HG03378 (cell line): ENCODE measurements around the gene GNB1.

ENCODE experiments used
- ATAC-seq: cut with Tn5 transposase; IDR thresholded peaks from one replicate; pipeline ENCODE4 v1.9.1; 2021; ENCODE audit warnings: mild to moderate bottlenecking, moderate library complexity; ENCODE audit not compliant: unreplicated experiment

The GNB1 gene

GRCh38 chr1:1786836-1787605, 103.9 kb downstream of the GNB1 start:
- no peak for ATAC-seq

DNA sequence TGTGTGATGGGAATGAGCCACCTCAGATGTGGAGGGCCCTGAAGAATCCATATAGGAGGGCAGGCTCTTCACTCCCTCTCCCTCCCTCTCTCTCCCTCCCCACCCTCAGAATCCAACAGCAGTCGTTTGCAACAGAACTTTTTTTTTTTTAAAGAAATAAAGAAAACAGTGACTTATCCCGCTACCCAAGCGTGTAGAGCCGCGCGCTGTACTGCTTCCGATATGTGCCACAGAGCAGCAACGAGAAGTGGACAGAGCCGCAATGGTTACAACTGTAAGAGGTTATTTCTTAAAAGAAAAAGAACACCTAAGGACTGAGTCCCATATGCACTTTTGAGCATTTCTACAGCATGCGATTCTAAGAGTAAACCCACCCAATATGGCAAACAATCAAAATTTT, 105.2 kb downstream of the GNB1 start:
- no peak for ATAC-seq

DNA sequence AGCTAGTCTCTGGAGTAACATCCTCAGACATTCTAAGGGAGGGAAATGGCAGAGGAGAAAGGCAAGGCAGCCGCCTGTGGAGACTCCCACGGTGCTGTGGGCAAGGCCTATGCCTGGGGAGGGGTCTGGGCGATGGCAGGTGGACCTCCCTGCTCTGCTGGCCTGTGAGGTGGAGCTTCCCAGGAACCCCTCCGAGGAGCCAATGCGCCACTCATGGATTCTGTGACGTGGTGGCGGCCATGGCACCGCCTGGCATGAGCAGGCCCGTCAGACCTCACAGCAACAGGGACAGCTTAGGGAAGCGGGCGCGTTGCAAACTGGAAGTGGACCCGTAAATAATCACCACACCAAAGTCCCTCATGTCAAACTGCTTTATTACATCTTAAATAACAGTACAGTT, 106.0 kb downstream of the GNB1 start:
- no peak for ATAC-seq

- no peak for ATAC-seq
Measured at GRCh38 chr1:1783320-1783719, 107.6 kb downstream of the GNB1 start.

DNA sequence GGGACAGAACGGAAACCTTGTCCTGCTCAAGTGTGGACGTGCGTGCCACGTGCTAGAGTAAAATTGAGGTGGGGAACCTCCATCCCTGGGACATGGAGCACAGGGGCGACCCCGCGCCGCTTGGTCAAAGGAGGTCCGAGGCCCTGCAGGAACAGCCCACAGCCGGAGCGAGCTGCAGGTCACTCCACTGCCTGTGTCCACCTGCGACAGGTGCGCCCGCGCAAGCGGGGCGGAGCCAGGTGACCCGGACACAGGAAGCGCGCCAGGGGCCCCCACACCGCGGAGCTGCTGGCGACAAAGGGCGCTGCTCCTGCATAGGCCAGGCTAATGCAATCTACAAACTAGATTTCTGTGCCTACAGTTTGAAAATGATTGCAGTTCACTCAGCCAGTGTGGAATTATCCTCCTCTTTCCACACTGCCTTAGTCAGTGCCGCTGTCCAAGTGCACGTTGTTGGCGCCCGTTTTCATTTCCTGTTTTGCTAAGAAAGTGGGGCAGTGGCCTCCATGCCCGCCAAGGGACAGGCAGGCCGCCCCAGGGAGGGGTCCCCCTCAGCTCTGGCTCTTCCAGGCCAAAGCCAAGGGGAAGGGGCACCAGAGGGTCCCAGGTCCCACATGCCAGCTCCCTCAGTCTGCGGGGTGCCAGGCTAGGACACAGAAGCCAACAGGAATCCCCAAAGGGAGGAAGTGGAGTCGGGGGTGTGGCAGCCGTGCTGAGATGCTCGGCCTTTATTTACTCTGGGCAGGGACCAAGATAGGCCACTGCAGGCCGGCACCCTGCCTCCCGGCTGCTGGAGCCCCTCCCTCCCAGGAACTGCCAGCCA, 108.3 kb downstream of the GNB1 start:
- ATAC-seq: no peak

DNA sequence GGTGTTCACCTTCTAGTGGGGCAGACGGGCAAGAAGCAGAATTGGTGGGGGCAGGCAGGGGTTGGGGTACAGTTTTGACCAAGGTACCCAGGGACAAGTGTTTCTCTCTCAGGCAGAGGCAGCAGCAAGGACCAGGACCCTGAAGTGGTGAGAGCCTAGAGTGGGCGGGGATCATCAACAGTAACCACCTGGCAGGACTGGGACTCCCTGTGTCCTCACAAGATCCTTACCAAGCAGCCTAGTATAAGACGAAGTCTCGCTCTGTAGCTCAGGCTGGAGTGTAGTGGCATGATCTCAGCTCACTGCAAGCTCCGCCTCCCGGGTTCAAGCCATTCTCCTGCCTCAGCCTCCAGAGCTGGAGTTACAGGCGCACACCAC, 109.4 kb downstream of the GNB1 start:
- no peak for ATAC-seq

GRCh38 chr1:1780598-1781525, 110.0 kb downstream of the GNB1 start:
- ATAC-seq: no peak

GRCh38 chr1:1779691-1780597, 110.9 kb downstream of the GNB1 start:
- ATAC-seq: peak; percentile 28

DNA sequence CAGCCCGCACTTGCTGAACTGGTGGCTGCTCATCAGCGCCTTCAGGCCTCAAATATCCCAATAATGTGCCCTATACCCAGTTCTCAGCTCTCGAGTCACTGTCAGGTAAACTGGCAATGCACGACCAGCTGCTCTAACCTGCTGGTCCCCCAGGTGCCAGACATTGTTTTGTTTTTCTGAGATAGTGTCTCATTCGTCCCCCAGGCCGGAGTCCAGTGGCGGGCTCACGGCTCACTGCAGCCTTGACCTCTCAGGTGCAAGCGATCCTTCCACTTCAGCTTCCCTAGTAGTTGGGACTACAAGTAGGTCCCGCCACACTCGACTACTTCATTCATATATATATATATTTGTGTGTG, 111.6 kb downstream of the GNB1 start:
- ATAC-seq: no peak

DNA sequence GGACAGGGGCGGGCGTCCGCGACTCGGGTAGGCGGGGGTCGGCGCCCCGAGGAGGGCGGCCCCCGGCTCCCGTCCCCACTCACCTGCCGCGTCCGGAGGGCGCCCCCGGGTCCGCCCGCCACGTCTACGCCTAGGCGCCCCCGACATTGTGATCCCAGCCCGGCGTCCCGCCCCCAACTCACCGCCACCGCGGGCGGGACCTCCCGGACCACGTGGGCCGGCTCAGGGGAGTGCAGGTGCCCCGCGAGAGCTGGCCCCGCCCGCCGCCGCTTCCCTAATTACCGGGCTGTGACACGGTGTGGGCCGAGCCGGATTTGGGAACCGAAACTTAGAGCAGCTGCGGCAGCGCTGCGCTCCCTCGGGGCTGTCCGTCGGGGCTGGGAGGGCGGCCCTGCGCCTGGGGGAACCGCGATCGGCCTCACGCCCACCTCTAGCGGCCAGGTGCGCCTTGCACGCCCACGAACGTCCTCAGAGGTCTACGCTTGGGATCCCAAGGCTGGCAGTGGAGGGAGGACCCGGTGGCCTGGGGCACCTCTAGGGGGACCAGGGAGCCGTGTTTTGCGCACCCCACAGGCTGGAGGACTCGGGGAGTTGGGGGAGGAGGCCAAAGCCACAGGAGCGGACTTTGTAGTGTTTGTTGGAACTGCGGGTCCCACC, 112.1 kb downstream of the GNB1 start:
- peak; percentile 64 for ATAC-seq

DNA sequence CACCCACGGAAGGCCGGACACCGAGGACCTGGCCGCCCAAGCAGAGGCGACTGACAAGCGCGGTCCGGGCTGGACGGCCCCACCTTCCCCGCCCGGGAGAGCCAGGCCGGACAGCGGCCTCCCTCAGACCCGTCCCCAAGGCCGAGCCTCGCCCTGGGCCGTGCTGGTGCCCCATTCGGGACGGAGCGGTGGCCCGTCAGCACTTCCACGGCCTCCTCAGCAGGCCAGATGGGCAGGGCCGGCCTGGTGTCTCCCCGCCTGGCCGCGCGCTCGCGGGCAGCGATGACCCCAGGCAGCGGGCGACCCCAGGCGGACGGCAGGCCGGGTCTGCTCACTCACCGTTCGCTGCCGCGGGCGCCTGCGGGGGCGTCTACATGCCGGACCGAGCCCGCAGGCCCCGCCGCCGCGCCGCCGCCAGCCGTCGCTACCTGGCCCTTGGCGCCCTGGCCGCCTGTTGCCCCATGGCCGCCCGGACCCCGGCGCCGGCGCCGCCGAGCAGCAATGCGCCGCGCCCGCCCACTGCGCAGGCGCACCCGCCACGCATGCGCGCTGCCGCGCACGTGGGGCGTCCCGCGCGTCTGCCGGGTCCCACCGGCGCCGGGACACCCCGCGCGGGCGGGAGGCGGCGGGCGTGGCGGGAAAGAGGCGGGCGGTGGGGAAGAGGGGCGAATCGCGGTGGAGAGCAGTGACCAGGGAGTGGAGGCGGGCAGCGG, 112.8 kb downstream of the GNB1 start, which contains the start of gene NADK:
TSS of gene NADK (minus strand) at position 521 of the 713 bp plus-strand sequence. CDS start 13,064 bp downstream, outside the sequence.
- no peak for ATAC-seq

DNA sequence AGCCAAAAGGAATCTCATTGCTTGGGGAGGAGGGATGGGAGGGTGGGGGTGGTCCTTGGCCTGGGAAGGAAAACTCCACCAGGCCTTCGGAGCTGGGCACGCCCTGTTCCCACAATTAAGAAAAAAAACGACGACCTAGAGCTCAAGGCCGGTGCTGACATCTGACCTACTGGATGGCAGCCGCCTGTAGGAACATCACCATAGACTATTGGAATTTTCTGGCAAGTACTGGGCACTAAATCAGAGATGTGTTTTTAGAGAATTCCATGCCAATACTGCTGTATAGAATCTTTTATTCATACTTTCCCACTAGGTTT, 113.3 kb downstream of the GNB1 start:
- no peak for ATAC-seq

GRCh38 chr1:1776672-1777582, 114.0 kb downstream of the GNB1 start:
- ATAC-seq: no peak

DNA sequence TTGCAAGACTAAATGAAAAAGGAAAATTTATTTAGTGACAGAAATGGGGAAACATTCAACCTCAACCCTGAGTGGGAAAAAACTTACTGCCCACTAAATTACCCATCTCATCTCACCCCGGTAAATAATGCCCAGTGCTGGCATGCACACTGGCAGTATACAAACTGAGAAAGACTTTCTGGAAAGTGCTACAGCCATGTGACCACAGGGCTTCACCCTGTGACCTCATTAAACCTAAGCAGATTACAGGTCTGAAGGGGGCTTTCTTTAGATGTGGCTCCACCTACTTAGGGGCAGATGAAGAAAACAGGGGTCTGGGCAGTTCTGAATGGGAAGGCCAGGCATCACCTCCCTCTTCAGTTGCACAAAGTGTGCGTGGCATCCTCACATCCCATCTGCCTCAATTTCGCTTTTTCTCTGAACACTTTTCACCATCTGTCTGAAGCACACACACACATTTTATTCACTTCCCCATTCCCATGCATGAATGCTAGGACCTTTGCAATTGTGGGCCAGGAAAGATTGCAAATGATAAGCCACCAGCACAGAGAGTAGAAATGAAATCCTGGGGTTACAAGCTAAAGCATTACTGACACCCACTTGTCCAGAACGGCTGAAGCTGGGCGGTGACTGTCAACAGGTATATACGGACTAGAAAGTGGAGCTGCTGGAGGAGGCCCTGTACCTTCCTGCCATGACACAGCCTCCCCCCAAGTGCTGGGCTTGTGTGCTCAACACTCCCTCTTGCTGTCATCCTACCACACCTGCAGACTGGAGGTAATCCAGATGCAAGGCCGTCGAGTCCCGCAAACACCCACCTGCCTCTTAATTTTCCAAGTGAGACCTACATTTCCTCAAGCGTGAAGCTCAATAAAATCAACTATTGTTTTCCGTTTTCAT, 115.3 kb downstream of the GNB1 start:
- ATAC-seq: no peak

DNA sequence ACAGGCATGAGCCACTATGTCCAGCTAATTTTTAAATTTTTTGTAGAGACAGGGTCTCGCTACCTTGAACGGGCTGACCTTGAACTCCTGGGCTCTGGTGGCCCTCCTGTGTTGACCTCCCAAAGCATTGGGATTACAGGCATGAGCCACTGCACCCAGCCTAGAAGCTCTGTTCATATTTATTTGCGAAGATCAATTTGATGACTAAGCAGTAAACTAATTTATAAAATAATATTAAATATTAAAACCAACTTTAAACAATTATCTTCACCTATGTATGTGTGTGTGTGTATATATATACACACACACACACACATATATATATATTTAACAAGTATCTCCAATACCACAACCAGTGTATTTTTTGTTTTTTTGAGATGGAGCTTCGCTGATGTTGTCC, 117.0 kb downstream of the GNB1 start:
- no peak for ATAC-seq

GRCh38 chr1:1771096-1771495, 119.8 kb downstream of the GNB1 start:
- no peak for ATAC-seq

- no peak for ATAC-seq
Measured at GRCh38 chr1:1770102-1770501, 120.8 kb downstream of the GNB1 start.
